GM23248 (cell line): Measurements from ENCODE around the gene ANXA8. TPM values are rescaled to one million over a fixed set of nuclear protein-coding genes. Genes with fewer than 3 reads are reported as not detected.
"Not testable (repeated sequence)": the region's sequence is repeated elsewhere in the genome, so short reads cannot be mapped to it uniquely, and the experiment has no call there.

Source experiments
- DNase-seq: peaks from one replicate; pipeline ENCODE4 v3.0.0-alpha.2; 2015
- H2AFZ ChIP-seq: fragments of 200-600 bp; sonication (generic); 2 replicates; pipeline ENCODE4 v1.6.1; 2016; ENCODE audit warnings: antibody characterized with exemption
- H3F3A ChIP-seq: fragments of 200-600 bp; sonication (generic); 2 replicates; pipeline ENCODE4 v1.6.1; 2016; ENCODE audit warnings: mild to moderate bottlenecking, antibody characterized with exemption, mixed run types; ENCODE audit not compliant: insufficient read depth
- H3K27ac ChIP-seq: fragments of 200-600 bp; sonication (generic); 2 replicates; pipeline ENCODE4 v1.5.1; 2016; ENCODE audit warnings: mild to moderate bottlenecking
- H3K27me3 ChIP-seq: fragments of 200-600 bp; sonication (generic); replicated peaks from 2 replicates; pipeline ENCODE4 v1.6.1; 2016; ENCODE audit warnings: mild to moderate bottlenecking; ENCODE audit not compliant: insufficient read depth
- H3K36me3 ChIP-seq: fragments of 200-600 bp; sonication (generic); 2 replicates; pipeline ENCODE4 v1.6.1; 2016; ENCODE audit warnings: low read depth, mild to moderate bottlenecking
- H3K4me1 ChIP-seq: fragments of 200-600 bp; sonication (generic); 2 replicates; pipeline ENCODE4 v1.6.1; 2016; ENCODE audit warnings: mild to moderate bottlenecking; ENCODE audit not compliant: insufficient read depth
- H3K4me2 ChIP-seq: fragments of 200-600 bp; sonication (generic); one replicate; pipeline ENCODE4 v1.6.1; 2016; ENCODE audit warnings: mild to moderate bottlenecking; ENCODE audit not compliant: unreplicated experiment
- H3K4me3 ChIP-seq: fragments of 200-600 bp; sonication (generic); 2 replicates; pipeline ENCODE4 v1.5.1; 2016; ENCODE audit warnings: mild to moderate bottlenecking
- H3K79me2 ChIP-seq: fragments of 200-600 bp; sonication (generic); 2 replicates; pipeline ENCODE4 v1.6.1; 2016; ENCODE audit warnings: mild to moderate bottlenecking; ENCODE audit not compliant: insufficient read depth
- H3K9ac ChIP-seq: fragments of 200-600 bp; sonication (generic); 2 replicates; pipeline ENCODE4 v1.6.1; 2016; ENCODE audit warnings: mild to moderate bottlenecking
- H3K9me2 ChIP-seq: fragments of 200-600 bp; sonication (generic); 2 replicates; pipeline ENCODE4 v1.6.1; 2016; ENCODE audit warnings: mixed run types, mild to moderate bottlenecking, moderate library complexity; ENCODE audit not compliant: insufficient read depth
- H3K9me3 ChIP-seq: fragments of 200-600 bp; sonication (generic); one replicate; pipeline ENCODE4 v1.6.1; 2017; ENCODE audit warnings: low read depth
- H4K20me1 ChIP-seq: fragments of 200-600 bp; sonication (generic); 2 replicates; pipeline ENCODE4 v1.6.0; 2016; ENCODE audit not compliant: insufficient read depth
- WGBS, 2 experiments: methylation state at CpG; one replicate each; pipeline ENCODE4 v1.1.6; 2015 to 2017; ENCODE audit warnings: low lambda C conversion rate in 2 of 2, low coverage in 1 of 2; ENCODE audit errors: missing lambda C conversion rate in 2 of 2; 5-methylcytosine and 5-hydroxymethylcytosine counted together
- in situ Hi-C: fragments of 300-500 bp; cut with MboI; formaldehyde crosslinking; loops from 2 replicates; pipeline ENCODE4 v1.15.0; 2020
- polyA plus RNA-seq: library from polyadenylated mRNA; unstranded; fragments of >200 nt; fragmentation: Nextera tagmentation; extraction: Ambion mirVana; gene quantifications from 2 replicates; pipeline ENCODE4 v1.2.1, GENCODE V29; 2016
- total RNA-seq: library from RNA; depleted of rRNA; stranded (reverse); fragments of >200 nt; shearing (Covaris generic); gene quantifications from 2 replicates; pipeline ENCODE4 v1.2.3, GENCODE V29; 2014

The ANXA8 gene
- total and polyA plus RNA-seq, 2 experiments from 2014 or later: 3.4 to 4.5 TPM

- WGBS, 2 experiments: no CpG with 5 or more reads among the region's 3 CpGs
- H3K27ac ChIP-seq: peak overlapping the region; percentile 59; the same call in 1 of the 2 replicates
- H3K4me1 ChIP-seq, H3K9me2 ChIP-seq, H2AFZ ChIP-seq, H3F3A ChIP-seq, H4K20me1 ChIP-seq, H3K36me3 ChIP-seq, H3K9ac ChIP-seq, DNase-seq, H3K79me2 ChIP-seq, H3K4me2 ChIP-seq, in situ Hi-C loops, H3K9me3 ChIP-seq, H3K4me3 ChIP-seq, H3K27me3 ChIP-seq: not testable (repeated sequence)
Observed at GRCh38 chr10:47472647-47473046, 11.3 kb downstream of the ANXA8 start.

DNA sequence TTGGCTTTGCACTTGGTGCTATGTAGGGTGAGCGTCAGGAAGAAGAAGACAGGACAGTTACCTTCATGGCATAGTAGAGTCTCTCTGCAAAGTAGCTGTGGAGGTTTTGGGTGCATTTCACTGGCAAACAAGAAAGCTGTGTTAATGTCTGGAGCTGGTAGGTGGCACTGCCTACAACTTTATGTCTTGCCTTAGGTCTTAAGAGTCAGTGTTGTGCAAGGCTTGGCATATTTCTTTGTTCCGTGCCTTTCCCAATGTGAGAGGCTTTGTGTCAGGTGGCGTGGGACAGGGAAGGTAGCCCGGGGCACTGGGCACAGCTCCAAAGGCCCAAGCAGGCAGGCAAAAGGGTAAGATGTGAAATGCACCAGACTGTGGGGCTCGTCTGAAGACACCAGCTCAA lies 11.8 kb downstream of the ANXA8 start:
- H3K27me3 ChIP-seq: not testable (repeated sequence)

GRCh38 chr10:47468731-47469528 lies 15.0 kb downstream of the ANXA8 start:
- DNase-seq, H3K4me2 ChIP-seq, H3K9me2 ChIP-seq, H3K27me3 ChIP-seq, H3K79me2 ChIP-seq, H3F3A ChIP-seq, in situ Hi-C loops, H3K9me3 ChIP-seq, H3K9ac ChIP-seq, H2AFZ ChIP-seq, H3K4me3 ChIP-seq, H3K36me3 ChIP-seq, H4K20me1 ChIP-seq, H3K27ac ChIP-seq, H3K4me1 ChIP-seq: not testable (repeated sequence)
- 93 to 96% methylated on average over 15 to 16 of the region's 20 CpGs for WGBS, 2 experiments

More for the DNA sequence above, 11.8 kb downstream of the ANXA8 start:
- H3K27ac ChIP-seq: peak overlapping the region; percentile 59; the same call in 1 of the 2 replicates
- H3K4me1 ChIP-seq, H3K9me2 ChIP-seq, H3K9ac ChIP-seq, H3K79me2 ChIP-seq, H3F3A ChIP-seq, H3K4me3 ChIP-seq, in situ Hi-C loops, H3K36me3 ChIP-seq, H3K4me2 ChIP-seq, DNase-seq, H4K20me1 ChIP-seq, H2AFZ ChIP-seq, H3K9me3 ChIP-seq: not testable (repeated sequence)
- WGBS, 2 experiments: no CpG with 5 or more reads among the region's 5 CpGs

GRCh38 chr10:47467957-47468356 lies 16.0 kb downstream of the ANXA8 start:
- H2AFZ ChIP-seq, H3K4me2 ChIP-seq, H3K9ac ChIP-seq, H3K9me3 ChIP-seq, DNase-seq, H3K36me3 ChIP-seq, H3K79me2 ChIP-seq, H3K9me2 ChIP-seq, in situ Hi-C loops, H3K27me3 ChIP-seq, H3K4me3 ChIP-seq, H4K20me1 ChIP-seq, H3F3A ChIP-seq, H3K4me1 ChIP-seq, H3K27ac ChIP-seq: not testable (repeated sequence)
- 94 to 97% methylated on average over 3 to 5 of the region's 7 CpGs for WGBS, 2 experiments

DNA sequence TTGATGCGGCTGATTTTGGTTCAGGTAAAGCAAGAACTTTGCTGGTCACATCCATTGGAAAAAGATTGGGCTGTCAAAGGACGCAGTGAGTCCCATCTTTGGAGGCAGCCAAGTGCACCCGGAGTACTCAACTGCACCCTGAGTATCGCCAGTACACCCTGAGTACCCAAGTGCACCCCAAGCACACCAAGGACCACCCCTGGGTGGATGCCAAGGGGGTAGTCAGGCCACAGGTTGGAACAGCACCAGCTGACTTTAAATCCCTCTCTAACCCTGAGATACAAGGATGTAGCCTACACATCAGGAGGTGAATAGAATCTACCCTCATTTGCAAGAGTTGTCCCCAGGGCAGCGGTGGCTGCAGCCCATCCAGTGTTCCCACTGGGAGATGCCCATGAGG lies 16.5 kb downstream of the ANXA8 start:
- H3K36me3 ChIP-seq, H3K79me2 ChIP-seq, H3K4me1 ChIP-seq, H3F3A ChIP-seq, H3K4me2 ChIP-seq, H3K27me3 ChIP-seq, in situ Hi-C loops, H3K4me3 ChIP-seq, H4K20me1 ChIP-seq, H3K9me2 ChIP-seq, H3K9ac ChIP-seq, DNase-seq, H3K27ac ChIP-seq, H2AFZ ChIP-seq, H3K9me3 ChIP-seq: not testable (repeated sequence)
- 86 to 89% methylated on average over 5 of the region's 5 CpGs for WGBS, 2 experiments

GRCh38 chr10:47465216-47465917 lies 18.5 kb downstream of the ANXA8 start:
- 64 to 71% methylated on average over 14 of the region's 14 CpGs for WGBS, 2 experiments
- in situ Hi-C loops: not testable (repeated sequence)

GRCh38 chr10:47462577-47463358 lies 21.1 kb downstream of the ANXA8 start:
- not testable (repeated sequence) for H3K4me2 ChIP-seq, H3K27ac ChIP-seq
- no CpG with 5 or more reads among the region's 9 CpGs for WGBS, 2 experiments

More at GRCh38 chr10:47465216-47465917, 18.5 kb downstream of the ANXA8 start:
- not testable (repeated sequence) for H3K27ac ChIP-seq, H3K27me3 ChIP-seq, H3K9me2 ChIP-seq, H2AFZ ChIP-seq, H3F3A ChIP-seq, H3K79me2 ChIP-seq, DNase-seq, H3K4me3 ChIP-seq, H3K9me3 ChIP-seq, H3K9ac ChIP-seq, H3K4me1 ChIP-seq, H3K4me2 ChIP-seq, H4K20me1 ChIP-seq, H3K36me3 ChIP-seq

More at GRCh38 chr10:47462577-47463358, 21.1 kb downstream of the ANXA8 start:
- H3K27me3 ChIP-seq, H3K9ac ChIP-seq, H4K20me1 ChIP-seq, DNase-seq, H3F3A ChIP-seq, H3K9me3 ChIP-seq, H2AFZ ChIP-seq, H3K36me3 ChIP-seq, in situ Hi-C loops, H3K9me2 ChIP-seq, H3K79me2 ChIP-seq, H3K4me3 ChIP-seq: not testable (repeated sequence)
- peaks cover 21% of the 10 kb centered on the region for H3K4me1 ChIP-seq
